Suppressor macrophage treated with lipopolysaccharide for 1 hour (primary cell): Measurements from ENCODE around the gene C1orf35.
A peak's percentile ranks its signal among the peaks of the same experiment; 100 is the strongest.
"Not testable (repeated sequence)": the region's sequence is repeated elsewhere in the genome, so short reads cannot be mapped to it uniquely, and the experiment has no call there.

Experiments
- DNase-seq, 3 donors: peaks; one replicate each; pipeline ENCODE4 v3.0.0-alpha.2; 2020 to 2022

The C1orf35 gene

DNA sequence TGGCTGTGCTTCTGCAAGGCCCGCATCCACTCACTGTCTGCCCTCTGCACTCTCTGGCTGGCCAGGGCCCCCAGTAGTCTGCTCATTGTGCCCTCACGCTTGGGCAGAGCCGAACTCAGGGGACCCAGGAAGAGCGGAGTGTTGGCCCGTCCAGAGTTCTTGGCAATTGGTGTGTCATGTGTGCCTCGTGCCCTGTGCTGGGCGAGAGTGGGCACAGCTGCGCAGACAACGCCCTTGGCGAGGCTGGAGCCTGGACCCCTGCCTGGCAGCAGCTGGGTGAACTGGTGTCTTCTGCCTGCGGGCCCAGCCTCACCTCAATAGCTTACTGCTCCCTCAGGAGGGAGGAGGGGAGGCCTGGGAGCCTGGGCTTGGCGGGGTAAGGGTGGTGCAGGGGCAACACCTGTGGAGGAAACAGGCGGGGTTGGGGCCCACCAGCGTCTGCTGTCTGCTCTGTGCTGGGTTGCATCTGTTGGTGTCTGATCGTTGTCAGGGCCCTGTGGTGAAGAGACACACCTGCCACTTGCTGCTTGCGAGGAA is 39.1 kb upstream of the C1orf35 start:
- no peak for DNase-seq

DNA sequence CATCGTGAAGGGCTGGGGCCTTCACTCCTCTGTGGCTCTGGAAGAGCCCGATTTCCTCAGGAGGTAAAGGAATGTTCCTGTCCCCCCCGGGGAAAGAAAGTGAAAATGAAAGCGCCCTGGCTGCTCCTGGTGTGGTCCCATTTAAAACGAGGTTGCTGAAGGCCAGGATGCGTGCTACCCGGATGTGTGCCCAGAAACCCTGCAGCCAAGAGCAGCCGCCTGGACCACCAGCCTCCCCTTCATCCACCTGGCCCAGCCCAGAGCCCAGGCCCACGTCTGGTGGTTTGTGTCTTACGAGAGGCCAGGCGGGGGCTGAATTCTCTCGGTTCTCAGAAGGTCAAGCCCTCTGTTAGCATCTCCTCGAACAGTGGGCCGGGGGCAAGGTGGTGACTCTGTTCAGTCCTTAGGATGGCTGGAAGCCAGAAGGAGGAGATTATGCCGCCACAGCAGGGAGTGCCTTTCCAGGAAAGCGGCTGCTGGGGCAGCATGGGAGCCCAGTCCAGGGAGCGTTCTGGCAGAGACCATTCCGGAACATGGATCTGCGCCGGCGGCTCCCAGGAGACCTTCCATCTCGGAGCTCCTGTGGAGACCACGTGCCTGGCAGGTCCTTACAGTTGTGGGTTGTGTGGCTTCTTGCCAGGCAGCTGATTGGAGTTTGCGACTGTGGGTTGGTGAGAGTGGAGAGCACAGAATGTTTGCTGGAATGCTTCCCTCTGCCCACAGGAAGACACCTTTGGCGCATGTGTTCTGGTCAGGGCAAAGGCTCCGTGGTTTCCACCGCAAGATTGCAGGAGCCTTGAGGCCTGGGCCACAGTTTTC is 38.3 kb upstream of the C1orf35 start:
- peak in 2 of 3 donors; percentile 43 to 50 for DNase-seq

DNA sequence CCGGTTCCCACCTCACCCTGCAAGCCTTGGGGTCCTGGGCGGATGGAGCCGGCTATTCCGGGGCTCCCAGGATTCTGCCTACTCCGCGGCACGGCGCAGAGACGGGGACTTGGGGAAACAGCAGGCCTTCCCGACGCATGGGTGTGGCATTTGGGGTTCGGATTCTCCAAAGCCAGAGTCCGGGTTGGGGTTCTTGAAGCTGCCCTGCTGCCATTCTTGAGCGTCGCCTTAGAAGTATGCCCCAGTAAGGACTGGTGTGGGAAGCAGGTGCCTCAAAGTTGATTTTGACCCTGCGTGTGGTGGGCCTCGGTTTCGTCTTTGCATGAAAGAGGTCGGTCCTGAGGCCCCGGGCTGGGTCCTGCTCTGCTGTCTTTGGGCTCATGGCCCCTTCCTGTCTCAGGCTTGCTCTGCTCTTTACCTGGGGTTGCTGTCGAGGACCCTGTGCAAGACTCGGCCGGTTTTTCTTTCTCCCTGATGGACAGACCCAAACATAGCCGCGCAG is 37.6 kb upstream of the C1orf35 start:
- peak in 1 of 3 donors; percentile 29 for DNase-seq

DNA sequence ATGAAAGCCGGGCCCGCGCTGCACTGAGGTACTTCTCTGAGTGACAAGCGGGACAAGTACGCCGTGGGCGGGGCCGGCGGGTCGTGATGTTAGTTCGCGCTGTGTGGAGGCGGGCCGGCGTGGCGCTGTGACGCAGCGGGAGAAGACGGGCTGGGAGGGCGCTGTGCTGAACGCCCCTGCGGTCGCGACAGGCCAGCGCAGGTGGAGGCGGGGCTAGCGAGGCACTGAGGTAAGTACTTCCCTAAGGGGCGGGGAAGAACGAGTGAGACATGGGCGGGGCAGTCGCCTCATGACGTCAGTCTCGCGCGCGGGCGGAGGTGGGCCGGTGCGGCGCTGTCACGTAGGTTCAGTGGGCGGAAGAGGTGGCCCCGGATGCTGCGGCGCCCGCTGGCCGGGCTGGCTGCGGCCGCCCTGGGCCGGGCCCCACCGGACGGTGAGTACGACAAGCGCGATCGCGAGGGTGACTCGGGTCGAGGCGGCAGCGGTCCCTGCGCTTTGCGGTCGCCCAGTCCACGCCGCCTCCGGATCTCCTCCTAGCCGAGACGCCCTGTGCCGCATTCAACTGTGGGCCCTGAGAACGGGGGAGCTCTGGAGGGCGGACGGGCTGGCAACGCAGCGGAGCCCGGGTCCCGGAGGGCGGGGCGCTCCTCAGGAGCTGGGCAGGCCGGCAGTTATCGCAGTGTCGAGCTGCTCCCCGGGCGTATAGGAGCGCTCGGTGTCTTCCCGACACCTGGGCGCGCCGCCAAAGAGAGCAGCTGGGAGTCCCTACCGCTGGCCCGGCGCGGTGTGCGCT is 37.0 kb upstream of the C1orf35 start, which contains the start of gene GUK1:
Gene GUK1, plus strand, starts transcription at position 349 of the 793 bp plus-strand sequence. Its CDS starts 24 bp downstream, at position 373.
- peak; percentile 99 to 100 (median 100) for DNase-seq

DNA sequence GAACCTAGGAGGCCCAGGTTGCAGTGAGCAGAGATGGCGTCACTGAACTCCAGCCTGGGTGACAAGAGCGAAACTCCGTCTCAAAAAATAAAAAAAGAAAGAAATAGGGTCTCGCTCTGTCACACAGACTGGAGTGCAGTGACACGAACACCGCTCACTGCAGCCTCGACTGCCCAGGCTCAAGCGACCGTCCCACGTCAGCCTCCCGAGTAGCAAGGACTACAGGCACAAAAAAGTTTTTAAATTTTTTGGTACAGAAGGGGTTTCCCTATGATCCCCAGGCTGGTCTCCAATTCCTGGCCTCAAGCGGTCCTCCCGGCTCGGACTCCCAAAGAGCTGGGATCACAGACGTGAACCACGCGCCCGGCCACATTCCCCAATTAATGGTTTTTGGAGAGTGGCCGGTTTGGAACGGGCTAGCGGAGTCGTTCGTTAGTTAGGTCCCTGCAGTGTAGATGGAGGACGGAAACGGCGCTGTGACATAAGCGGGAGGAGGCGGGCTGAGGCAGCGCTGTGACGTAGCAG is 36.3 kb upstream of the C1orf35 start:
- peak in 1 of 3 donors; percentile 25 for DNase-seq

DNA sequence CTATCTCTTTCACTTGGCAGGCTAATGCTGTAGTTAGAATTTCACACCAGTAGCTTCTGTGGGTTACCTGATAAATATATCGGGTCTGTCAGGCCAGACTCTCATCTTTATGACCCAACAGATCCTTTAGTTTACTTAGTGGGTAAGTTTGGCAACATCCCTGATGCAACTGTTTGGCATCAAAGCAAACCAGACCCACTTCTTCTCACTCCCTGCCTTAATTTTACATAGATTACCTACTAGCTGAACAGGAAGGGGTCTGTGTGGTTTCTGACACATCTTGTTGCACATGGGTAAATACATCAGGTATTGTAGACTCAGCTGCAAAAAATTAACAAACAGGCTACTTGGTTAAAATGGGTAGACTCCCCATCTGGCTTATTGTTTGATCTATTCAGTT is 33.8 kb upstream of the C1orf35 start:
- DNase-seq = no peak

DNA sequence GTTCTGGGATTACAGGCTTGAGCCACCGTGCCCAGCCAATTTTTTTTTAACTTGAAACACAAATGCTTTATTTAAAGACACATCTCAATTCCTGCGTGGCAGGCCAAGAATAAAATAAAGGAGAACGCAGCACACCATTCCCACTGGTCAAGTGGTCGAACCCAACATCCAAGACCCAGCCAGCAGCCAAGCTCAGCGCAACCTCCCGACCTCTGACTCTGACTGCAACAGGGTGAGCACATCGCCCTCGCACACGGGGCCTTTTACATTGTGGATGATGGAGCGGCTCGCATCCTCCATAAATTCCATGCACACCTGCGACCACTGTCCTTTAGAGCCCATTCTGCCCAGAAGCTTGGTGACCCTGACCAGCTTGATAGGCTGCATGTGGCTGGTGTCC is 31.5 kb upstream of the C1orf35 start:
- no peak for DNase-seq

DNA sequence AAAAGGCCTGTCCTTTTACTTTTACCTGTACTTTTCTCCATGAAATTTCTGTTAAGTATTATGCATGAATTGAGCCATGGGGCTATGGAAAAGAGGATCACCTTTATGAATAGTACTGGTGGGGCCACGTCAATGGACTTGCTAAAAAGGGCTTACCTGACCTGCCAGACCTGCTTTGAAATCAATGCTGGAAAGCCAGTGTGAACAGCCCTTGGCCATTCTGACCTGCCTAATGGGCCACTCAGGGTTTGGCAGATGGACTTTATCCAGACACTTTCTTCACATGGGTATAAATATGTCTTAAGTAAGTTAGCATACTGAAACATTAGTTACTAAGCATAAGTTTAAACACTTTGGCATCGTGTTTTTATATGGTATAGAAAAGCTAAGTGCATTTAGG is 28.6 kb upstream of the C1orf35 start:
- DNase-seq = no peak

DNA sequence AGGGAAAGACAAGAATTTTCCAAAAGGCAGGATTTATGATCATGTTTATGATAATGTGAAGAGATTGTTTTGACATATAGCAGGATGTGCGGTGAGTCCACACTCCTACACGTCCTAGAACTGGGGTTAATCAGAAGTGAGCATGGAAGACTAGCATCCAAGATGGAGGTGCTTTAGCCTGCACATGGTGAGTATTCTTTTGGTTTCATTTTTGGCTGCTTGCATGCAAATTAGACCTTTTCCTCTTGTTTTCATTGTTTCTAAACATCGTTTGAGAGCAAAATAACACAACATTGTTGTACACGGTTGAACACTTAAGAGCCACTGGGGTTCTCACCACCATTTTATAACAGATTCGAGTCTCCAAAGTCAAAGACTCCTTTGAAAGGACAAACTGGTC is 22.1 kb upstream of the C1orf35 start:
- no peak for DNase-seq

DNA sequence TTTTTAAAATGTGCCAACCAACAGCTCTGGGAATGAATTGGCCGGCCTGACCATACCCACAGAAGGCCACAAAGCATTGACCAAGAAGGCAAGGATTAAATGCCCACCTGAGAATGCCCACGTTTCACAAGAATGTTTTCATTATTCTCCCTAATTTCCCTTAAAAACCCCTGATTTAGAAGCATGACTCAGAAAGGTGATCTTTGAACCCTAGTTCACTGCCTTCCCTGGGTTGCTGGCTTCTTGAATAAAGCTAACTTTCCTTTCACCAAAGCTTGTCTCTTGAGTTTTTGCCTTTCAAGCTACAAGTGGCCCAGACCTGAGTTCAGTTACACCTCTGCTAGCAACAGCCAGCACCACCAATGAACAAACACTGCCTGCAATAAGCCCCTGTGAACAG is 20.4 kb upstream of the C1orf35 start:
- no peak for DNase-seq

DNA sequence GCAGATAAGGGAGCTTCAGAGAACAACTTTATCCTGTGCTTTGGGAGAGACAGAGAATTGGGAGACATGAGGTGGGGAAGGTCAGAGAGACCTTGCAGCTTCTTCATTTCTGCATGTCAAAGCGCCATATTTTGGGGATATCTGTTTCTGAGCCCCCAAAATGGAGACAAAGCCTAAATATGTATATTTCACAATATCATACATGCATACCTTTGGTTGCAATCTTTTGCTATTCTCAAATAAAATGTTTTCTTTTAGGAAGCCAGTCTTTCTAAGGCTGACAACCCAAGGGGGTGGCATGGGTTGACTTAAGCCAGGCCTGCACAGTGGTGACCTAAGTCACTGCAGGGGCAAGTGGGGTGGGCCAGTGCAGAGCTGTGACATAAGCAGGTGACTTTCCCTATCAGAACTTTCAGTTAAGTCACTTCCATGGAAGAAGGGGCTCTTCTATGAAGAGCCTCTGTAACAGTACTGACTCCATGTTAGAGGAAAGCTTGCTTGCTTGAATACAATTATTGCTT is 19.9 kb upstream of the C1orf35 start:
- DNase-seq = no peak

DNA sequence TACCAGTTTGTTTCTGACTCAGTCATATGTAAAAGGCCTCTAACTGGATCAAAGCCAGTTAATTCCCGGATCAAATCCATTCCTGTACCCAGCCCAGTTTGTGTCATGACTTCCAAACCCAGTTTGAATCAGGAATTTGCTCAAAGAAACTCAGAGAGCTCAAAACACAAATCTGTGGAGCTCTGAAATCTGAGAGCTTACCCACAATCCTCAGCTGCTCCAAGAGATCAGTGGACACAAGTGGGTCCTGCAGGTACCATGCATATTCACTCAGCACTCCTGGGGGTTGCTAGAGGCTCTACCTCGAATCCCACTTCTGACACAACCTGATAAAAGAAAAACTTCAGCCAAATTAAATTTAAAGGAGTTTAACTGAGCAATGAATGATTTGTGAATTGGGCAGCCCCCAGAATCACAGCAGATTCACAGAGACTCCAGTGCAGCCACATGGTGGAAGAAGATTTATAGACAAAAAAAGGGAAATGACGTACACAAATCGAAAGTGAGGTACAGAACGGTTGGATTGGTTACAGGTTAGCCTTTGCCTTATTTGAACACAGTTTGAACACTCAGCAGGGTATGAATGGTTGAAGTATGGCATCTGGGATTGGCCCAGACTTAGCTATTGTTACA is 17.8 kb upstream of the C1orf35 start:
- peak in 1 of 3 donors; percentile 45 for DNase-seq

DNA sequence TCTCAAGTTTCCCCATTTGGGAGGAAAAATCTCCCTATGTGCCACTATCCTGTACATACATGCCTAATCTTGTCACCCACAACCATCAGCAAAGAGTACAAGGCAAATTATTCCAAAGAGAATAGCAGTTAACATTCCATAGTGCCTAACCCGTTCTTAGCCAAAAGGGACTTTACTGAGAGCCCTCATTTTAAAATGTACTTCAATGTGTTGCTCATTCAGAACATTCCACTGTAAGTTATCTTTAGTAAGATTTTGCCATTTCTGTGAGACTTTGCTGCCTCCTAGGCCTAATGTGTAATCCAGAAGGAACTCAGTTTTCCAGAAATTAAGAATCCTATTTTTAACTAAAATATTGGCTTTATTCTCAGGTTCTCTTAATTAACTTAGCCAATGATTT is 17.2 kb upstream of the C1orf35 start:
- DNase-seq = no peak

DNA sequence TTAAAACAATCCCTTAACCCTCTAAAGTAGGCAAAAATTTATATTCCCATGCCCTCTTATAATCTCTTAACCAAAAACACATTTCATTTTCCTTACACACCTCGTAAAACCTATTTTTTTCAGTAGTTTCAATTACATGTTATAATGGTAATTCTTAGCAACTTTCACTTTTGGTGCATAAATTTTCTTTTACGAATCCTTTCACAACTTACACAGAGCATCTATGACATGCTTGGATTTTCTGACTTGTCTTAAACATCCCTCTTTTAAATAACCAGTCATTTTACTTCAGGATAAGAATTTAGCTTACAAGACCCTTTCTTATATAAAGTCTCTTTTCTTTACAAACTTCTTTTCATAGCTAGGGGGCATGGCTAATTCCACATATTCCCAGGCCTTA is 14.9 kb upstream of the C1orf35 start:
- no peak for DNase-seq

DNA sequence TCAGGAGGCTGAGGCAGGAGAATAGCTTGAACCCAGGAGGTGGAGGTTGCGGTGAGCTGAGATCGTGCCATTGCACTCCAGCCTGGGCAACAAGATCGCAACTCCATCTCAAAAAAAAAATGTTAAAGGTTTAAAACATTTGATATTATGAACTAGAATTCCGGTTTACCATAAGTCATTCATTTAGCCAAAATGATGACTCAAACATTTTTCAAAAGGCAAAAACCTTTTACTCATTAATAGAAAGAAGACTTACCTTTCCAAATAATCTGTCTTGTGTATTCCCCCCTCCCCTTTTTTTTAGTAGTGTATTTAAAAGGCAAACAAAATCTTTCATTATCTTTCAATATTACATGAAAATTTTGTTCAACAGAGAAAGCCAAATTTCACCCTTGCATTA is 14.2 kb upstream of the C1orf35 start:
- DNase-seq = no peak

DNA sequence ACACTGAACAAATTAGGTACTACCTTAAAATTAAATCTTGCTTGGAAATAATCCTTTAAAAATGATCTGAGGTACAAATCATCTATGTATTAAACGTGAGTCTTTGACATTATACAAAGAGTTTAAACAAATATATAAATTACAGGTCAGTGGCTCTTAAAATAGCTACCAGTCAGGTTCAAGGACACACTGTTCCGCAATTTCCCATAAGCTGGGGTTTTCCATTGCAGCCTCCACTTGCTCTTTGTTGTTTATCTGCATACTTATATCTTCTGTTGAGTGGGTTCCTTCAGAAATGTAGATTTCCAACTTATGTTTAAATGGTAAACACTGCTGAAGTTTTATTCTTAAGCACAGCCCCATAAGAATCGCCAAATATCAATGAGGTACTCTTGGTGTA is 11.7 kb upstream of the C1orf35 start:
- no peak for DNase-seq

DNA sequence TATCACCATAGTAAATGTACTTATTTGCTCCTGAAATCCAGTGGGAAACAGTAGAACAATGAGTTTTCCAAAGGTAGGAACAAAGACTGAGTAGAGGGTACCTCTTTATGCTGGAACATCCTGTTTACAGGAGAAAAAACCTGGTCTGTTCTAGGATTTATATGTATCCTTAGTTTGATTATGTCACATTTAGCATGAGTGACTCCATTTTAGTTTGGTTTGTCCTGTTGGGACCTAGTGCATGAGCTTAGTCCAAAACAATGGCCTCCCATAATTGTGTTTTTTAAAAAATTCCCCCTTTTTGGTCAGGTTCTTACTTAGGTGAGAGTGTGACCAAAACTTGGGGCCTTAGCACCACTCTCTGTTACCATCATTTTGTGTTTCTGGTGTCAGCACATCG is 9.5 kb upstream of the C1orf35 start:
- DNase-seq = no peak

DNA sequence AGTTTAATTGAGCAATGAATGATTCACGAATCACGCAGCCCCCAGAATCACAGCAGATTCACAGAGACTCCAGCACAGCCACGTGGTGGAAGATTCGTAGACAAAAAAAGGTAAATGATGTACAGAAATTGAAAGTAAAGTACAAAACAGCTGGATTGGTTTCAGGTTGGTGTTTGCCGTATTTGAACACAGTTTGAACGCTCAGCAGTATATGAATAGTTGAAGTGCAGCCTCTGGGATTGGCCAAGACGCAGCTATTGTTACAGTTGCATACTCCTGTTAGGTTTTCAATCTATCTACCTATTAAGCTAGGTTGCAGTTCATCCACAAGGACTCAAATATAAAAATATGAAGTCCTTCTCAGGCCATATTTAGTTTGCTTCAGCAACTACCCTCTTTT is 9.0 kb upstream of the C1orf35 start:
- DNase-seq = no peak

DNA sequence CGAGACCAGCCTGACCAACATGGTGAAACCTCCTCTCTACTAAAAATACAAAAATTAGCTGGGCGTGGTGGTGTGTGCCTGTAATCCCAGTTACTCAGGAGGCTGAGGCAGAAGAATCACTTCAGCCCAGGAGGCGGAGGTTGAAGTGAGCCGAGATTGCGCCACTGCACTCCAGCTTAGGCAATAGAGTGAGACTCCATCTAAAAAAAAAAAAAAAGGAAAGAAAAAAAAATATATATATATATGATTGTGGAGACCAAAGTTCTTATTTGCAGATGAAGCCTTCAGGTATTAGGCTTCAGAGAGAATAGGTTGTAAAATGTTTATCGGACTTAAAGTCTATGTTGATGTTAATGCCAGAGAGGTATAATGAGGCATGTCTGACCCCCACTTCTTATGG is 8.2 kb upstream of the C1orf35 start:
- DNase-seq = not testable (repeated sequence)

DNA sequence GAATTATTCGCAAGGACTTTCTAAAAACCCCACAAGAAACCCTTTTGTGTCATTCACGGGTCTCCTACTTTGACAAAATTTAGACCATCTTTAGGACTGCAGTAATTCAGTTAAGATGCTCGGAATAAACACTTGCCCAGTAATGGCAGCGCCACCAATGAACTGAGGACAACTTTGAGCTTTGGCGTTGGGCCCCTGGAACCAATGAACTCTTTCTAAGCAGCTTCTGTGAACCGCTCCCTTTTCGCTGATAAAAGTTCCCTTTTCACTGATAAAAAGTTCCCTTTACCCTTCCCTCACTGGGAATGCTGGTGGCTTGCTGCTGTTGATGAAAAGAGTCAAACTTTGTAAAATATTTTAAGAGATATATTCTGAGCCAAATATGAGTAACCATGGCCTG is 7.4 kb upstream of the C1orf35 start:
- peak in 1 of 3 donors; percentile 22 for DNase-seq

DNA sequence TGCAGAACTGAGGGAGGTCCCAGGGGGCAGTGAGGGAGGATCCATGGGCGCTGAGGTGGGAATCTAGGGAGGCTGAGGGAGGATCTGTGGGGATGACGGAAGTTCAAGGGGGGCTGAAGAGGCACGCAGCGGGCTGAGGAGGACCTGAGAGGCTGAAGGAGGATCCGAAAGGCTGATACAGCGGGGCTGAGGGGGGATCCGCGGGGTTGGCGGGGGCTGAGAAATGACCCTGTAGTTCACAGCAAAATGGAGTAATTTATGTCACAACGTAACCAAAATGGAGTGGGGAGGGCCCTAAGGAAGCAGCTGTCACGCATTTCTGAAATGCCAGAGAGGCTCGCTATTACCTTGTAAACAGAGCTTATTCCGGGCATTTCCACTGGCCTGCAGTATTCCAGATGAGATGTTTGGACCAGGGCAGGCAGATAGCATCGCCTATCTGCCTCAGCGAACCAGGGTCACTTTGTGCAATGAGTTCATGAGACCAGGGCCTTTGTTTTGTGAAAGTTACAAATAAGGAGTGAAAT is 6.9 kb upstream of the C1orf35 start:
- DNase-seq = peak in 1 of 3 donors; percentile 18
